K562 (cell line): Measurements from ENCODE around the gene MAGI1. TPM values are rescaled to one million over a fixed set of nuclear protein-coding genes. Genes with fewer than 3 reads are reported as not detected.

Experiments
- ATAC-seq: fragments of 200-7000 bp; cut with Tn5 transposase; 3 replicates; pipeline ENCODE4 v1.9.1; 2020; ENCODE audit warnings: moderate library complexity
- BruUV-seq: library from RNA; stranded (reverse); fragments of 400-500 nt; replicated peaks from 2 replicates; lab custom pipeline; 2021; lab: Mats Ljungman, UMichigan
- CTCF ChIA-PET: fragments of 300-600 bp; formaldehyde crosslinking; extraction: SDS; loops from one replicate; lab custom pipeline; 2021; ENCODE audit warnings: low intra/inter-chr PET ratio; lab: Yijun Ruan, JAX
- POLR2A ChIA-PET: fragments of 300-600, 350-650 bp; sonication (Branson Sonifier 250); formaldehyde crosslinking; extraction: SDS; loops from one replicate; lab custom pipeline; 2021; ENCODE audit warnings: antibody characterized with exemption, inconsistent platforms; lab: Yijun Ruan, JAX
- DNase-seq, 4 experiments: peaks; one replicate each; pipeline versions ENCODE4 v3.0.0 to v3.0.0-alpha.2; 2011 to 2018; ENCODE audit warnings: low spot score in 3 of 4, mixed read lengths in 3 of 4; ENCODE audit errors: extremely low read depth in 1 of 4
- FAIRE-seq: peaks from 2 replicates; lab custom pipeline; 2011; peaks lifted over from hg19 to GRCh38; lab: Jason Lieb, UNC
- H2AFZ ChIP-seq: 2 replicates; pipeline ENCODE4 v1.6.0; 2011; ENCODE audit warnings: low read depth, low read length, control low read depth, inconsistent platforms
- H3K27ac ChIP-seq: fragments of 200-600 bp; 3 replicates; pipeline ENCODE4 v1.8.0; 2011; ENCODE audit warnings: low read depth, mild to moderate bottlenecking, control low read depth, inconsistent platforms, low read length, moderate library complexity, mixed read lengths; ENCODE audit errors: extremely low read depth
- H3K27me3 ChIP-seq, 2 experiments: fragments of 300-600 bp in 1 of 2; 2 replicates in 1 of 2; 3 replicates in 1 of 2; pipeline versions ENCODE4 v1.6.0 to v1.8.0; 2011; ENCODE audit warnings: inconsistent platforms in 2 of 2, low read length in 2 of 2, mild to moderate bottlenecking in 1 of 2, mixed read lengths in 1 of 2, moderate library complexity in 1 of 2; ENCODE audit not compliant: control insufficient read depth in 2 of 2, insufficient read depth in 2 of 2
- H3K36me3 ChIP-seq: fragments of 300-600 bp; 3 replicates; pipeline ENCODE4 v1.8.0; 2011; ENCODE audit warnings: mild to moderate bottlenecking, low read length, inconsistent platforms; ENCODE audit not compliant: control insufficient read depth, insufficient read depth
- H3K4me1 ChIP-seq, 2 experiments: fragments of 200-600 bp in 1 of 2; replicated peaks in 1 of 2; 2 replicates in 1 of 2; 3 replicates in 1 of 2; pipeline versions ENCODE4 v1.5.1 to v1.8.0; 2011; ENCODE audit warnings: inconsistent platforms in 2 of 2, low read length in 2 of 2, mild to moderate bottlenecking in 1 of 2, mixed read lengths in 1 of 2, moderate library complexity in 1 of 2; ENCODE audit not compliant: control insufficient read depth in 2 of 2, insufficient read depth in 2 of 2
- H3K4me2 ChIP-seq: 2 replicates; pipeline ENCODE4 v1.6.1; 2011; ENCODE audit warnings: low read length, control low read depth, inconsistent platforms, mixed read lengths; ENCODE audit not compliant: insufficient read depth
- H3K4me3 ChIP-seq: fragments of 200-600 bp; sonication (generic), shearing (Covaris generic); 2 replicates; pipeline ENCODE4 v1.5.1; 2016; ENCODE audit warnings: control low read depth, inconsistent platforms
- H3K79me2 ChIP-seq: fragments of 200-600 bp; 3 replicates; pipeline ENCODE4 v1.8.0; 2011; ENCODE audit warnings: low read length, inconsistent platforms; ENCODE audit not compliant: control insufficient read depth, insufficient read depth
- H3K9ac ChIP-seq, 2 experiments: 2 replicates each; pipeline versions ENCODE4 v1.6.0 to v1.6.1; 2011; ENCODE audit warnings: low read depth in 2 of 2, low read length in 2 of 2, control low read depth in 1 of 2, inconsistent platforms in 1 of 2, mild to moderate bottlenecking in 1 of 2, mixed read lengths in 1 of 2; ENCODE audit not compliant: insufficient read depth in 1 of 2
- H3K9me1 ChIP-seq: one replicate; pipeline ENCODE4 v1.6.0; 2011; ENCODE audit warnings: inconsistent platforms, mild to moderate bottlenecking, low read length, moderate library complexity; ENCODE audit not compliant: control insufficient read depth, insufficient read depth
- H3K9me3 ChIP-seq: replicated peaks from 2 replicates; pipeline ENCODE4 v1.5.1; 2011; ENCODE audit warnings: low read depth, low read length, inconsistent platforms; ENCODE audit not compliant: control insufficient read depth, insufficient read depth
- H4K20me1 ChIP-seq: replicated peaks from 2 replicates; pipeline ENCODE4 v1.6.1; 2011; ENCODE audit warnings: low read length, inconsistent platforms, mixed read lengths; ENCODE audit not compliant: control insufficient read depth, insufficient read depth
- ATF2 ChIP-seq: sonication (generic); formaldehyde crosslinking; IDR thresholded peaks from 2 replicates; pipeline ENCODE4 v1.8.1; 2022; ENCODE audit warnings: missing genetic modification reagents
- CGGBP1 ChIP-seq: fragments of 250-450 bp; sonication (Bioruptor Pico); IDR thresholded peaks from 2 replicates; pipeline ENCODE4 v1.9.0; 2021; ENCODE audit warnings: mild to moderate bottlenecking
- ELF2 ChIP-seq: fragments of 250-450 bp; sonication (Bioruptor Pico); IDR thresholded peaks from 2 replicates; pipeline ENCODE4 v1.5.0; 2021; ENCODE audit warnings: mild to moderate bottlenecking
- HIVEP1 ChIP-seq: fragments of 250-450 bp; sonication (Bioruptor Pico); IDR thresholded peaks from 2 replicates; pipeline ENCODE4 v1.4.0; 2020; ENCODE audit warnings: mild to moderate bottlenecking
- PRDM10 ChIP-seq: fragments of 450-650 bp; IDR thresholded peaks from 2 replicates; pipeline ENCODE4 v1.6.1; 2018; ENCODE audit not compliant: partially characterized antibody
- RUNX1 ChIP-seq: sonication (generic); IDR thresholded peaks from 2 replicates; pipeline ENCODE4 v1.6.1; 2016; ENCODE audit warnings: antibody characterized with exemption, low read depth
- SMARCC2 ChIP-seq: fragments of 450-650 bp; IDR thresholded peaks from 2 replicates; pipeline ENCODE4 v1.6.1; 2017; ENCODE audit warnings: antibody characterized with exemption, moderate library complexity, mild to moderate bottlenecking, low read depth
- ZFP1 ChIP-seq: fragments of 450-650 bp; formaldehyde crosslinking; IDR thresholded peaks from 2 replicates; pipeline ENCODE4 v1.4.0; 2020; ENCODE audit warnings: mild to moderate bottlenecking, mixed read lengths
- ZFP91 ChIP-seq: sonication (generic); formaldehyde crosslinking; IDR thresholded peaks from 2 replicates; pipeline ENCODE4 v1.8.0; 2022; ENCODE audit warnings: mild to moderate bottlenecking, missing genetic modification reagents
- WGBS: fragments of 100-300 bp; shearing (Covaris generic); methylation state at CpG from one replicate; pipeline ENCODE4 v1.1.6; 2016; ENCODE audit warnings: low coverage, mixed read lengths; ENCODE audit not compliant: insufficient coverage; ENCODE audit errors: missing lambda C conversion rate; 5-methylcytosine and 5-hydroxymethylcytosine counted together
- in situ Hi-C: fragments of 300-500 bp; cut with MboI; formaldehyde crosslinking; loops from 4 replicates; pipeline ENCODE4 v1.15.0; 2018; ENCODE audit warnings: inconsistent platforms, mixed read lengths
- intact Hi-C: fragments of 100-400 bp; cut with micrococcal nuclease; formaldehyde crosslinking; loops from 2 replicates; pipeline ENCODE4 v1.14.2; 2022
- polyA plus RNA-seq, 8 experiments: library from polyadenylated mRNA; depleted of rRNA in 4 of 8; stranded (reverse) in 5 of 8; unstranded in 3 of 8; fragments of >200 nt; fragmentation: Nextera tagmentation in 2 of 8; fragmentation: Illumina TruSeq in 1 of 8; extraction: Ambion mirVana in 2 of 8; extraction: Trizol in 1 of 8; gene quantifications; 2 replicates each; pipeline versions ENCODE4 v1.2.1 to v1.2.3, GENCODE V29; 2011 to 2014; ENCODE audit warnings: inconsistent platforms in 1 of 8, missing spikeins in 1 of 8
- total RNA-seq, 7 experiments: library from RNA; depleted of rRNA in 6 of 7; stranded (reverse); fragments of >200 nt in 6 of 7; fragmentation: Illumina TruSeq in 2 of 7; extraction: Trizol in 2 of 7; gene quantifications; 2 replicates each; pipeline versions ENCODE4 v1.2.1 to v1.2.3, GENCODE V29; 2011 to 2021; ENCODE audit warnings: low replicate concordance in 1 of 7

Gene MAGI1
- total and polyA plus RNA-seq, 9 of the 15 experiments (the other 6 are each of a cell fraction or from before 2014, with no cell fraction given): 7.8 to 59.4 (median 43.2) TPM

- Histone ChIP-seq H3K9me1 (no peaks in the 10 kb centered on the region), H4K20me1 (no peaks in the 10 kb centered on the region)
- no peak for TF ChIP-seq ZFP91 (CRISPR knock-in tag)
- no peak for TF ChIP-seq HIVEP1
- TF ChIP-seq ELF2 (CRISPR knock-in tag): no peak
- TF ChIP-seq ATF2 (CRISPR knock-in tag): no peak
- no peak for TF ChIP-seq SMARCC2
- TF ChIP-seq ZFP1 (CRISPR knock-in tag): no peak
- TF ChIP-seq CGGBP1 (CRISPR knock-in tag): no peak
- TF ChIP-seq PRDM10: no peak
- no peak for TF ChIP-seq RUNX1
Measured at GRCh38 chr3:66017084-66017483, 21.6 kb downstream of the MAGI1 start.

More at GRCh38 chr3:66017084-66017483, 21.6 kb downstream of the MAGI1 start:
- WGBS: under 1% methylated on average over 14 of the region's 16 CpGs
- Histone ChIP-seq H3K36me3 (no peaks in the 10 kb centered on the region), H3K9ac (no peak overlapping the region), H3K79me2 (no peaks in the 10 kb centered on the region), H3K4me2 (no peak overlapping the region), H3K4me1 (no peaks in the 10 kb centered on the region), H3K4me3 (no peak overlapping the region), H3K27me3 (peaks cover 0 to 5% of the 10 kb centered on the region in 2 experiments; a peak in 1 of 5 replicates), H3K27ac (no peak overlapping the region), H3K9me3 (no peaks in the 10 kb centered on the region), H2AFZ (no peak overlapping the region)
- DNase-seq (no peak), ATAC-seq (no peak), FAIRE-seq (no peak)
- in situ Hi-C loops: no loop called here
- POLR2A ChIA-PET: no interaction called here
- CTCF ChIA-PET: no interaction called here
- intact Hi-C loops: no loop called here
- BruUV-seq: no TSS peak
